OCI-M2 (cell line): Measurements from ENCODE around the gene MAPK12.

Source experiments
- DNase-seq: peaks from one replicate; lab custom pipeline; 2025; ENCODE audit not compliant: unreplicated experiment; lab: John Stamatoyannopoulos, UW

MAPK12 gene

GRCh38 chr22:50253046-50253915 is 8.2 kb downstream of the MAPK12 start:
- DNase-seq, result no peak

DNA sequence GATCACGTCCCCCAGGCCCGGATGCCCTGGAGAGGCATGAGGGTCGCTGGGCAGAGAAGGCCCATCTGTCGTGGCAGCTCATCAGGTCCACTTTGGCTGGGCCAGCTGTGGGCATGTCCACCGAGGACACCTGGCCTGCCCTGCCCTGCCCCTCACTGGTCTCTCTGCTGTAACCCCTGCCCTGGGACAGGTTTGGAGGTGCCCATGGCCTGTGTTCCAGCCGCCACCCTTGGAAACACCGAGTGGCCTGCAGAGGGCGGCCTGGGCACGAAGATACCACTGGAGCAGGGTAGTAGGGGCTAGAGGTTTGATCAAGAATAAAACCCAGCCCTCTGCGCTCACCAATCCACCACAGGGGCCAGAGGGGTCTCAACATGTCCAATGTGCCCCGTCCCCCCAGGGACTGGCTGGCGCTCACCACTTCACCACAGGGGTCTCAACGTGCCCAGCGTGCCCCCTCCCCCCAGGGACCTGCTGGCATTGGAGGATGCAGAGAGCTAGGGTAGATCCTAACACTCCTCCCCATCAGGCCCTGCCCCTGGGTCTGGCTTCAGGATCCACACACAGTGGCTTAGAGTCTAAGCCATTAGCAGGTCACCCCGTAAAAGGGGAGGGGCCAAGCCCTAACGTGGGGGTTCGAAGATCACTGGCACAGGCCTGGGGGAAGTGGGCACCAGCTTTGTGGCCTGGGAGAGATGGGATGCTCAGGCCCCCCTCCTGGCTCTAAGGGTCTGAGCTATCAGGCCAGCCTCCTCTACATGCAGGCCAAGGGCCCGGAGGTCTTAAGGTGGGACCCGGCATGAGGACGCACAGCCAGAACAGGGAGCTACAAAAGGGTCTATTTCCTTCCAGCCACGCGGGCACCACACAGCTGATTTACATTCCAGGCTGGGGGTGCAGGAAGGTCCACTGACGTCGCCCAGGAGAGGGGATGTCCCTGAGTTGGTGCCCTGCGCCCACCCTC is 9.1 kb downstream of the MAPK12 start:
- no peak for DNase-seq

- no peak for DNase-seq
Measured at GRCh38 chr22:50251477-50252081, 9.9 kb downstream of the MAPK12 start.

- DNase-seq, result no peak
Measured at GRCh38 chr22:50250555-50251476, 10.7 kb downstream of the MAPK12 start, which contains the start of gene HDAC10. TSS of gene HDAC10 (minus strand) at chr22:50251265. CDS start at chr22:50251032, 233 bp downstream.

DNA sequence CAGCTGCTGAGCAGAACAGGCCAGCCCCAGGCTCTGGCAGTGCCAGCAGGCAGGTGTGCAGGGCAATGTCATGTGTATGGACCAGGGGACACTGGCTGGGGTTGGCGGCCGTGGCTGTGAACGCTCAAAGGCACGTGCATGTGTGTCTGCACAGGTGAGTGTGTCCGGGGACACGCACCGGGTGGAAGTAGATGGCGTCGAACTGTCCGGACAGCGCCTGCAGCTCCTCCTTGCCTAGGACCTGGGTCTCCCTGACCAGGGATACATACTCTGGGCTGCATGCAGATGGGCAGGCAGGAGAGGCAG is 11.3 kb downstream of the MAPK12 start:
- DNase-seq, result no peak

- DNase-seq, result no peak
Measured at GRCh38 chr22:50249341-50250248, 11.9 kb downstream of the MAPK12 start.

- DNase-seq, result no peak
Measured at GRCh38 chr22:50248196-50249081, 13.0 kb downstream of the MAPK12 start.

DNA sequence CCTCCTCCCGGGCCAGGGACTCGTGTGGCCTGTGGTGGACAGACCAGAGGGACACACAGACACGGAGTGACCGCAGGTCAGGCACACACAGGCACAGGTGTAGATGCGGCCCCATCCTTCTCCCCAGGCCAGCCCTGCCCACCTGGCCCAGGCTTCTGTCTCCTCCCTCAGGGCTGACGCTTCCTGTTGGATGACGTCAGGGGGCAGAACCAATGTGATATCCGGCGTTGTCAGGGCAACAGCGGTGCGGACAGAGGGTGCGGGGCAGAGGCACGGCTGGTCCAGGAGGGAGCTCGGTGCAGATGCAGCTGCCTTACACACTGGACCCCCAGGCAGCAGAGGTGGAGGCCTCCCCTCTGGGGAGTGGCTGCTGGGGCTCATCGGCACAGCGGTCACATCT is 13.7 kb downstream of the MAPK12 start:
- DNase-seq, result no peak

DNA sequence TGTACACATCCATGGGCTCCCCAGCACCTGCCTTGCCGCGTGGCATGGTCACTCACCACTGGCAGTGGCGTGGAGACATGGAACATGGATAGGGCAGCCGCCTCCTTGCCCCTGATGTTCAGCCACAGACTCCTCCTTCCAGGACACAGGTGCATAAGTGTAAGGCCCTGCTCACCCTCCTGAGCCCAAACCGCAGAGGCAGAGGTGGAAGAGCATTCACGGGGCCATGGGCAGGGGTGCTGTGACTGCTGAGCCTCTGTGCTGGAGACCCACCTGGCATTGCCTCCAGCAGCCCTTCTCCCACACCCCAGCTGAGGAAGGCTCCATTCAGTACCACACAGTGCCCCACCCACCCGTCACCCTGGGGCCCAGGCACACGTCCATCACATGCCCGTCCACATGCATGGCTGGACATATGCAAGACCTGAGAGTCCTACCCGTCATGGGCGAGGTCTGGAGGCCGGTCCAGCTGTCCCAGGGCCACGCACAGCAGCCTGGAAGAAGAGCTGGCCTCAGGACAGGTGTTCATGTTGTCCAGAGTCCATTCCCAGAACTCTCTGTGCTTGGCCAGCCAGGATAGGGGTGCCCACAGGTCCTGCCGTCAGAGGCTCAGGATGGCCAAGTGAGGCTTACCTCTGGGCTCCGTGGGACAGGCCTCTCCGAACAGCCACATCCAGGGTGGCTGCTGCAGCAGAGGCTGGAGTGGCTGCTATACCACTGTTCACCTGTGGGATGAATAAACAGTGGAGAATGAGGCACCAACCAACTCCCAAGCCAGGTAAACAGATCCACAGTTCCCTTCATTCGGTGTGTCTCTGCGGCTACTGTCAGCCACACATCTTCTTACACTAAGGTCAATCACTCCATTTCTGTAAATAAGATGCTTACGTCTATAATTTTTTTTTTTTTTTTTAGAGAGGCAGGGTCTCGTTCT is 15.0 kb downstream of the MAPK12 start:
- no peak for DNase-seq

- no peak for DNase-seq
Measured at GRCh38 chr22:50245214-50246072, 16.0 kb downstream of the MAPK12 start.

- DNase-seq, result no peak
Measured at GRCh38 chr22:50244420-50245213, 16.9 kb downstream of the MAPK12 start, which contains the start of gene TUBGCP6. TSS of gene TUBGCP6 (minus strand) at chr22:50245023. CDS start at chr22:50244459, 564 bp downstream.

DNA sequence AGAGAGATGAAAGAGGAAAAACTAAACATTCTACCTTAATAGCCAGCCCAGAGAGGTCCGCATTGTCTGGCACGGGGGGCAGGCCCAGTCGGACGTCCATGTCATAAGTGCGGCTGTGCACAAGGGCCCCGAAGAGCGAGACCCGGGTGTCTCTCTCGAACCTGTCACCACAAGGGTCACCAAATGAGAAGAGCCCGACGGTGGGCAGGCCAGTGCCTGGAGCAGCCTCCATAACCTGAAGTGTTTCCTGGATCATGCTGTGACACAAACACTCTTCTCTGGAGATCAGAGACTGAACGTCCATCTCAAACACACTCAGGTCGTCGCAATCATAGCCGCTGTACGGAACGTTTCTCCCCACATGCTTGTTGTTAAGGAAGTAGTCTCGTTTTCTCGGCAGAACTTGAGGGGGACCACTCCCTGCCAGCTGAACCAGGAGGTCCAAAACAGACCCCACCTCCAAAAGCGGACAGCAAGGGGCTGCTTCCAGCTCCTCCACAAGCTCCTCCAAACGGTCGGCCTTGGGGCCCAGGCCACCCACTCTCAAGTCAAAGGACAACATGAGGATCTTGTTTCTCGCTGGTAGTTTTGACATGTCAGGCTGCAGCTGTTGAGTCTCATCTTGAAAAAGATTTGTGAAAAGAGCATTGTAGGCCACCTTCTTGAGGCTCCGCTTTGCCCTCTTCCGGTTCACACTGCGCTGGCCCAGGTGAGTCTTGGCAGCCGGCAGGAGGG is 17.6 kb downstream of the MAPK12 start:
- no peak for DNase-seq

GRCh38 chr22:50242406-50242949 is 19.0 kb downstream of the MAPK12 start:
- no peak for DNase-seq

DNA sequence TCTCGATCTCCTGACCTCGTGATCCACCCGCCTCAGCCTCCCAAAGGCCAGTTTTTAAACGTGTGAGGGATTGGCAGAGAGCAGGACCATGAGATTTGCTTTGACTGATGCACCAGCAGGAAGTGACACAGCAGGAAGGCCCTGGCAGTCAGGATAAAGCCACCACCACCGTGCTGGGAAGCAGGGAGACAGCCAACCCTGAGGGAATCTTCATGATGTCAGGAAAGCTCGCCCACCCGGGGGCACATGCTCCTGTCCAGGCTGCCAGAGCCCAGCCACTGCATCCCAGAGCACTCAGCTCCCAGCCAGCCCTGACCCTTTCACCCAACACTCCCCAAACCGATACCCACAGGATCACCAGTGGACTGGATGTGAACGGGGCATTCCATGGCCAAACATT is 22.7 kb downstream of the MAPK12 start:
- DNase-seq, result no peak
